Measurements from ENCODE around the gene GSG1L2. TPM values are rescaled to one million over a fixed set of nuclear protein-coding genes. Genes with fewer than 3 reads are reported as not detected.

Gene GSG1L2
- total RNA-seq, 2 donors from 2014 or later = not detected

DNA sequence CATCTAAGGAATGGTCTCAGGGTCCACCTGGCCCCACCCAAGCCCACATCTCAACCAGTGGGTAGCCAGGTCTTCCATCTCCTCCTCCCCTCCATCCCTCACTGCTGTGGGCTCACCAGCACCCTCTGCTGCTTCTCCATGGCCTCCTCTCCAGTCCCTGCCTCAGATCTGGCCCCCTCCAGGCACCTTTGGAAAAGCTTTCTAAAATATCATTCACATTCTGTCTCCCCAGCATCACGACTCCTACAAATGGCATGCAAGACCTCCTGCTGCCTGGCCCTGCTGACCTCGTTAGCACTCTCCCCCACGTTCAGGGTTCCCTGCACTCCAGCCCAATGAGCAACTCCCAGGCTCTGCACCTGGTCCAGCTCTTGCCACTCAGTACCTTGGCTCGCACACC is 17.6 kb upstream of the GSG1L2 start:
- 24 to 29% methylated on average over 4 of the region's 4 CpGs for WGBS, 2 donors
- intact Hi-C loops (cut with DNase I) = no loop called here
- H3K4me3 ChIP-seq = no peak overlapping the region
- no peaks in the 10 kb centered on the region for H3K36me3 ChIP-seq (replicated peaks in 1 of 2; ENCODE audit: insufficient read depth in 1 of 2, low read depth in 2 of 2)
- DNase-seq (no peak), ATAC-seq (no peak)
- H3K9me3 ChIP-seq = no peaks in the 10 kb centered on the region
- TF ChIP-seq, protein P1, sequence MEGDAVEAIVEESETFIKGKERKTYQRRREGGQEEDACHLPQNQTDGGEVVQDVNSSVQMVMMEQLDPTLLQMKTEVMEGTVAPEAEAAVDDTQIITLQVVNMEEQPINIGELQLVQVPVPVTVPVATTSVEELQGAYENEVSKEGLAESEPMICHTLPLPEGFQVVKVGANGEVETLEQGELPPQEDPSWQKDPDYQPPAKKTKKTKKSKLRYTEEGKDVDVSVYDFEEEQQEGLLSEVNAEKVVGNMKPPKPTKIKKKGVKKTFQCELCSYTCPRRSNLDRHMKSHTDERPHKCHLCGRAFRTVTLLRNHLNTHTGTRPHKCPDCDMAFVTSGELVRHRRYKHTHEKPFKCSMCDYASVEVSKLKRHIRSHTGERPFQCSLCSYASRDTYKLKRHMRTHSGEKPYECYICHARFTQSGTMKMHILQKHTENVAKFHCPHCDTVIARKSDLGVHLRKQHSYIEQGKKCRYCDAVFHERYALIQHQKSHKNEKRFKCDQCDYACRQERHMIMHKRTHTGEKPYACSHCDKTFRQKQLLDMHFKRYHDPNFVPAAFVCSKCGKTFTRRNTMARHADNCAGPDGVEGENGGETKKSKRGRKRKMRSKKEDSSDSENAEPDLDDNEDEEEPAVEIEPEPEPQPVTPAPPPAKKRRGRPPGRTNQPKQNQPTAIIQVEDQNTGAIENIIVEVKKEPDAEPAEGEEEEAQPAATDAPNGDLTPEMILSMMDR (IDR thresholded peaks at IDR 0.05) = no peak
- TF ChIP-seq POLR2A (IDR thresholded peaks at IDR 0.05) = no peak
- H3K4me1 ChIP-seq = no peaks in the 10 kb centered on the region
- H3K27ac ChIP-seq = no peak overlapping the region
- H3K27me3 ChIP-seq = no peaks in the 10 kb centered on the region

DNA sequence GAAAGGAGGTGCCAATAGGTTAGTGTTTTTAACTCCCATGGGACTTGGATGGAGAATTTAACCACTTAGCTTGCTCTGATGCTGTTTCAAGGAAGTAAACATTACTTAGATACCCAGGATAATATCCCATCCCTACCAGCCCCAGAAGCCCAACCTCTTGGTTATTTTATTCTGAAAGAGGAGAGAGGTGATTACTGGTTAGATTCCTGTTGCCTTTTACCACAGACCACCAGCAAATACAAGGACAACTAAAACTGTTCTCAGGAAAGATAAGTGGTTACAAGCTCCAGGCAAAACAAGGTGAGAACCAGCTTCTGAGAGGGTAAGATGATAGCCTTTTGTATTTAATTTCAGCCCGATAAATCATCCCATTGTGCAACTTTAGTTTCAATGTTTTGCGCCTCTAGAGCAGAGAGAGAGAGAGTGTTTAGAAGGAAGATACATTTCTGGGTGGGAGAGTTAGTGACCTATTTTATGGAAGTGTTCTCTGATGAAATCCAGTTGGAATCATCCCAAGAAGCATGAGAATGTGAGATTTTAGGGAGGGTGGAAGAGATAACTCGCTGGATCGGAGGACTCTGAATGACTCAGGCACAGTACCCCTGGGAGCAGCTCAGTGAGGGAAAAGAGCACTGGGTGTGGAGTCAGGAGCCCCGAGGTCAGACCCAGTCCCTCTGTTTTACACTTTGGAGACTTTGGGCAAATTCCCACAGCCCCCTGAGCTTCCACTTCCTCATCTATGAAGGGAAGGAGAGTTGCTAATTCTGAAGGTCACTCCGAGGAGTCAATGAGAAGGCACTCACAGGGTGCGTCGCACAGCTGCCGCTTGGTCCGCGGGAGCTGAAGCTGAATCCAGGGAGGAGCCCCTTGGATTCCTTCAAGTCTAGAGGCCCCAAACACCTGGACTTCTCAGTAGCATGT is 15.9 kb upstream of the GSG1L2 start:
- WGBS, 2 donors = 44 to 52% methylated on average over 8 to 11 of the region's 11 CpGs
- ATAC-seq = peak; percentile 53
- Histone ChIP-seq H3K27ac (no peak overlapping the region), H3K36me3 (replicated peaks in 1 of 2; ENCODE audit: insufficient read depth in 1 of 2, low read depth in 2 of 2) (no peaks in the 10 kb centered on the region), H3K27me3 (no peaks in the 10 kb centered on the region), H3K4me1 (no peaks in the 10 kb centered on the region), H3K4me3 (no peak overlapping the region), H3K9me3 (no peaks in the 10 kb centered on the region)
- intact Hi-C loops (cut with DNase I) = no loop called here
- TF ChIP-seq, protein P1 (IDR thresholded peaks at IDR 0.05) = no peak
- TF ChIP-seq POLR2A (IDR thresholded peaks at IDR 0.05) = no peak
- peak in 3 of 4 donors; percentile 27 to 59 (median 32) for DNase-seq

DNA sequence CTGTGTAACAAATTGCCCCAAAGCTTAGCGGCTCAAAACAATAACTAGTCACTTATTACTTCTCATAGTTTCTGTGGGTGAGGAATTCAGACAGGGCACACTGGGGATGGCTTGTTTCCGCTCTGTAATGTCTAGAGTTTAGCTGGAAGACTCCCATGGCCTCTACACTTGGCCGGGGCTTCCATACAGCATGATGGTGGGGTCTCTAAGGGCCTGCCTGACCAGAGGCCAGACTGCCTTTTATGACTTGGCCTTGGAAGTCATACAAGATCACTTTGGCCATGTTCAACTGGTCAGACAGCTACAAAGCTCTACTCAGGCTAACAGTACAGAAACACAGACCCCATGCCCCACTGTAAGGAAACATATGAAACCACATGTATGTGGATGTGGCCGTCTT is 12.0 kb upstream of the GSG1L2 start:
- TF ChIP-seq, protein P1 (IDR thresholded peaks at IDR 0.05) = no peak
- TF ChIP-seq POLR2A (IDR thresholded peaks at IDR 0.05) = no peak
- H3K4me3 ChIP-seq = no peak overlapping the region
- H3K36me3 ChIP-seq (replicated peaks in 1 of 2; ENCODE audit: insufficient read depth in 1 of 2, low read depth in 2 of 2) = no peaks in the 10 kb centered on the region
- H3K27ac ChIP-seq = no peak overlapping the region
- intact Hi-C loops (cut with DNase I) = no loop called here
- no peaks in the 10 kb centered on the region for H3K27me3 ChIP-seq
- H3K9me3 ChIP-seq = no peaks in the 10 kb centered on the region
- 72 to 90% methylated on average over 4 of the region's 4 CpGs for WGBS, 2 donors
- no peaks in the 10 kb centered on the region for H3K4me1 ChIP-seq
- DNase-seq (no peak), ATAC-seq (no peak)

DNA sequence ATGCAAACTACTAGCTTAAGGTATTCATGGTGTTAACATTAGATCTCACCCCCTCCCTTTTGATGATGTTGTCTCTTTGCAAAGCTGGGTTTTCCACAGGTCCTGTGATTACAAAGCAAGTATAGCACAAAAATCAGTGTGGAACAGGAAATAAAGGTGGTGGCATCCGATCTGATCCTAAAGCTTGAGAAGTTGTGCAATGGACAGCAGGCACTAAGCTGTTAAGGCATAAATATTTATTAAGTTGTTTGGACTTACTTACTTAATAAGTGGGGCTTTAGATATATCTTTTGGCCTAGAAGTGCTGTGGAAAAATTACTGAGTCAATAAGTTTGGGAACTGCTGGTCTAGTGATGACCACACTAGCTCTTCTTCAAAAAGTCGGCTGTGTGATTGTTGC is 8.8 kb upstream of the GSG1L2 start:
- TF ChIP-seq, protein P1 (IDR thresholded peaks at IDR 0.05) = no peak
- TF ChIP-seq POLR2A (IDR thresholded peaks at IDR 0.05) = no peak
- Histone ChIP-seq H3K4me3 (no peak overlapping the region), H3K4me1 (no peaks in the 10 kb centered on the region), H3K9me3 (no peaks in the 10 kb centered on the region), H3K27me3 (peaks cover 0 to 3% of the 10 kb centered on the region in 2 donors), H3K36me3 (replicated peaks in 1 of 2; ENCODE audit: insufficient read depth in 1 of 2, low read depth in 2 of 2) (no peaks in the 10 kb centered on the region), H3K27ac (no peak overlapping the region)
- ATAC-seq (no peak), DNase-seq (no peak)
- intact Hi-C loops (cut with DNase I) = no loop called here
- WGBS, 2 donors = 72 to 74% methylated on average over 2 of the region's 2 CpGs

DNA sequence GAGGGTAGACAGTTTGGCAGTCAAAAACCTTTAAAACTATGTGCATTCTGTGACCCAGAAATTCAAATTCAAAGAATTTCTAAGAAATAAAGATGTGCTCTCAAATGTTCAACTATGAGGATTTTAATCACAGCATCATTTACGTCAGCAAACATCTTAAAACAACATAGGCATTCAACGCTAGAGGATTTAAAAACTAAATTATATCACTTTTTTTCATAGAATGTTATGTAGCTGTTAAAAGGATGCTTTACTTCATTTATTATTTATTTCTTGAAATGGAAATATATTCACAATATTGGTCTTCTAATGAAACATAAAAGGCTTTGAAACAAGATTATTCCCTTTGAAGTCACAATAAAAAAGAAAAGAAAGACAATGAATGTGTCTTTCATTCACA is 7.5 kb upstream of the GSG1L2 start:
- Histone ChIP-seq H3K36me3 (replicated peaks in 1 of 2; ENCODE audit: insufficient read depth in 1 of 2, low read depth in 2 of 2) (no peaks in the 10 kb centered on the region), H3K9me3 (no peaks in the 10 kb centered on the region), H3K27me3 (peaks cover 0 to 3% of the 10 kb centered on the region in 2 donors), H3K4me3 (no peak overlapping the region), H3K27ac (no peak overlapping the region), H3K4me1 (no peaks in the 10 kb centered on the region)
- DNase-seq (no peak), ATAC-seq (no peak)
- TF ChIP-seq, protein P1 (IDR thresholded peaks at IDR 0.05) = no peak
- no peak for TF ChIP-seq POLR2A (IDR thresholded peaks at IDR 0.05)
- intact Hi-C loops (cut with DNase I) = no loop called here
- WGBS, 2 donors = 56 to 58% methylated on average over 2 of the region's 2 CpGs
